HAP-1 (cell line): ENCODE data around the gene ZDHHC6.
"Not testable (repeated sequence)": the region's sequence is repeated elsewhere in the genome, so short reads cannot be mapped to it uniquely, and the experiment has no call there.

Experiments used
- DNase-seq, 2 experiments: peaks; one replicate each; pipeline ENCODE4 v3.0.0-alpha.2; 2016 to 2020; ENCODE audit warnings: low spot score in 2 of 2
- H3K27me3 ChIP-seq: fragments of 250-450 bp; sonication (Bioruptor Pico); 2 replicates; pipeline ENCODE4 v1.5.1; 2020; ENCODE audit warnings: low read depth, mild to moderate bottlenecking, moderate library complexity
- H3K36me3 ChIP-seq: fragments of 250-450 bp; sonication (Bioruptor Pico); replicated peaks from 2 replicates; pipeline ENCODE4 v1.5.1; 2020; ENCODE audit warnings: mild to moderate bottlenecking
- H3K4me1 ChIP-seq: fragments of 250-450 bp; sonication (Bioruptor Pico); 2 replicates; pipeline ENCODE4 v1.5.1; 2020; ENCODE audit warnings: mild to moderate bottlenecking
- H3K4me3 ChIP-seq: fragments of 250-450 bp; sonication (Bioruptor Pico); 2 replicates; pipeline ENCODE4 v1.5.1; 2020; ENCODE audit warnings: mild to moderate bottlenecking, moderate library complexity
- H3K9me3 ChIP-seq: fragments of 250-450 bp; sonication (Bioruptor Pico); 2 replicates; pipeline ENCODE4 v1.5.1; 2020; ENCODE audit warnings: mild to moderate bottlenecking, moderate library complexity
- in situ Hi-C: fragments of 300-500 bp; cut with MboI; formaldehyde crosslinking; loops from 3 replicates; pipeline ENCODE4 v1.14.3; 2020; ENCODE audit warnings: low sequenced_read_pairs, inconsistent platforms, mixed read lengths

Gene ZDHHC6

DNA sequence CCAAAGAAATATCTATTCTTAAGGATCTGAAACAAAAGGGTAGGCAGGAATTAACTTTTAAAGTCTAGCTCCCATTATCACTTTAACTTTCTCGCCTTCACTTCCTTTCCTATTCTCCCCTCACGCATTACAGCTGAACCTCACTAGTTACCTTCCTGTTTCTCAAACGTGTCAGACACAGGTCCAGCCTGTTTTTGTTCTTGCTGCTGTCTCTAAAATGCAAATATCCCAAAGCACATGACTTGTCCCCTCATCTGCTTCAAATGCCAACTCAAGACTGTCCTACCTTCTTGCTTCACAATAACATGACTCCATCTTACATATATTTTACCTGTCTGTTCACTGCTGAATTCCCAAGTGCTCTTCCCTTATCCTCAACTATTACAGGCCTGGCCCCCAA is 17.6 kb downstream of the ZDHHC6 start:
- H3K9me3 ChIP-seq = no peaks in the 10 kb centered on the region
- H3K36me3 ChIP-seq = peaks cover 34% of the 10 kb centered on the region
- H3K4me1 ChIP-seq = no peaks in the 10 kb centered on the region
- no peak for DNase-seq
- no peaks in the 10 kb centered on the region for H3K27me3 ChIP-seq
- H3K4me3 ChIP-seq = no peak overlapping the region
- in situ Hi-C loops = no loop called here

GRCh38 chr10:112426111-112426510 is 20.6 kb downstream of the ZDHHC6 start:
- DNase-seq = no peak
- Histone ChIP-seq H3K9me3 (no peaks in the 10 kb centered on the region), H3K4me3 (no peak overlapping the region), H3K27me3 (no peaks in the 10 kb centered on the region), H3K36me3 (peaks cover 12% of the 10 kb centered on the region), H3K4me1 (no peaks in the 10 kb centered on the region)
- in situ Hi-C loops = no loop called here

GRCh38 chr10:112424651-112425050 is 22.1 kb downstream of the ZDHHC6 start:
- no peaks in the 10 kb centered on the region for H3K4me1 ChIP-seq
- H3K36me3 ChIP-seq = peaks cover 6% of the 10 kb centered on the region; the same call in 1 of the 2 replicates
- H3K27me3 ChIP-seq = no peaks in the 10 kb centered on the region
- no peaks in the 10 kb centered on the region for H3K9me3 ChIP-seq
- in situ Hi-C loops = no loop called here
- no peak overlapping the region for H3K4me3 ChIP-seq
- no peak for DNase-seq

DNA sequence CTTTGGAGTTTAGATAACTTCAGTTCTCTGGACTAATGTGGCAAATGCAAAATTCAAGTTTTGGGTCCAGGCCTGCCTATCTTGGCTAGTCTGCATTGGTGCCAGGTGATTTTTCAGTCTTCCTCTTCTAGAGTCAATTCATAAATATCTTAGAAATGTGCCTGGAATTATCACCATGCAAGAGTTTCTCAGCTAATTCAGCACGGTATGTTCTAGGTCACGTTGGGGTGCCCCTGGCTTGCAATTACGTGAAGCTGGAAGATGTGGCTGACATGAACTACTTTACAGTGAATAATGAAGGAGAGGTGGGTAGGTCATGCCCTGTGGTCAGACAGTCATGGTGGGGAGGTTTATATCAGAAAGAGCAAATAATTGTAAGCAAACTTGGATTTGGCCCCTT is 25.0 kb downstream of the ZDHHC6 start:
- Histone ChIP-seq H3K36me3 (no peaks in the 10 kb centered on the region), H3K27me3 (no peaks in the 10 kb centered on the region), H3K4me1 (no peaks in the 10 kb centered on the region), H3K9me3 (no peaks in the 10 kb centered on the region), H3K4me3 (no peak overlapping the region)
- DNase-seq = no peak
- in situ Hi-C loops = no loop called here

- no peak for DNase-seq
- in situ Hi-C loops = no loop called here
- H3K27me3 ChIP-seq = 0 out of 2 replicates have a peak, but pooled peaks cover 3% of the 10 kb centered on the region
- no peaks in the 10 kb centered on the region for H3K4me1 ChIP-seq
- no peak overlapping the region for H3K4me3 ChIP-seq
- no peaks in the 10 kb centered on the region for H3K9me3 ChIP-seq
- H3K36me3 ChIP-seq = no peaks in the 10 kb centered on the region
Observed at GRCh38 chr10:112412696-112413095, 34.0 kb downstream of the ZDHHC6 start.

GRCh38 chr10:112409755-112410154 is 37.0 kb downstream of the ZDHHC6 start:
- no peaks in the 10 kb centered on the region for H3K4me1 ChIP-seq
- in situ Hi-C loops = no loop called here
- peaks cover 8% of the 10 kb centered on the region; the same call in 1 of the 2 replicates for H3K27me3 ChIP-seq
- H3K36me3 ChIP-seq = no peaks in the 10 kb centered on the region
- H3K9me3 ChIP-seq = no peaks in the 10 kb centered on the region
- DNase-seq = no peak
- no peak overlapping the region for H3K4me3 ChIP-seq

DNA sequence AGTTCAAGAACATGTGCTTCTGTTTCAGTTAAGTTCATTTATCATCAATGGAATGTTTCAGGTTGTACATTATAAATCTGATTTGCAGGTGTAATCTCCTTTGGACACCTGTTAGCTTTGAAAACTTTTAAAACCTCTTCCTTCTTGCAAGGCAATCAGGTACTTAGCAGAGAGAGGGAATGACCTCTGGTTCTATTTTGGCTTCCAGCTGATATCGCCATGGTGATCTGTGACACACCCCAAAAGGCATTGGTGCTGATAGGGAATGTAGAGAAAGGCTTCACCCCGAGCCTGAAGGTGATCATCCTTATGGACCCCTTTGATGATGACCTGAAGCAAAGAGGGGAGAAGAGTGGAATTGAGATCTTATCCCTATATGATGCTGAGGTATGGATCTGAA is 37.4 kb downstream of the ZDHHC6 start:
- in situ Hi-C loops = no loop called here
- H3K4me3 ChIP-seq = no peak overlapping the region
- no peak for DNase-seq
- peaks cover 8% of the 10 kb centered on the region; the same call in 1 of the 2 replicates for H3K27me3 ChIP-seq
- no peaks in the 10 kb centered on the region for H3K36me3 ChIP-seq
- no peaks in the 10 kb centered on the region for H3K4me1 ChIP-seq
- H3K9me3 ChIP-seq = no peaks in the 10 kb centered on the region

DNA sequence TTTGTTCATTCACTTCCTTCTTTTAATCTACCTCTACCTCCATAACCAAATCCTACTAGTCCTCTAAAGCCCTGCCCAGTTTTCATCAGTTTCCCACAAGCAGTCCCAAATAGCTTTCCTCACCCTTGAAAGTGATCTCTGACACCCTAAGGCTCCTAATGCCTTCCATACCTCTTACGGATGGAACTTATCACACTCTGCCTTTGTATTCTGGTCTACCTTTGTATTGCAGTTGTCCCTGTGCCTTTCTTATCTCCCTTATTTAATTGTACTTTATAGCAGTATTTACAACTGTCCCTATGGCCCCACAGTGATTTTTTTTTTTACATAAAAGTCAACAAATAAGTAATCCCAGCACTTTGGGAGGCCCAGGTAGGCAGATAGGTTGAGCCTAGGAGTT is 39.0 kb downstream of the ZDHHC6 start:
- in situ Hi-C loops = no loop called here
- H3K4me3 ChIP-seq = no peak overlapping the region
- peaks cover 8% of the 10 kb centered on the region; the same call in 1 of the 2 replicates for H3K27me3 ChIP-seq
- no peaks in the 10 kb centered on the region for H3K36me3 ChIP-seq
- H3K9me3 ChIP-seq = no peaks in the 10 kb centered on the region
- no peak for DNase-seq
- no peaks in the 10 kb centered on the region for H3K4me1 ChIP-seq

- in situ Hi-C loops, H3K36me3 ChIP-seq, H3K27me3 ChIP-seq, DNase-seq, H3K9me3 ChIP-seq, H3K4me1 ChIP-seq, H3K4me3 ChIP-seq: not testable (repeated sequence)
Observed at GRCh38 chr10:112406806-112407205, 39.9 kb downstream of the ZDHHC6 start.

GRCh38 chr10:112404617-112405016 is 42.1 kb downstream of the ZDHHC6 start:
- Histone ChIP-seq H3K36me3 (no peaks in the 10 kb centered on the region), H3K4me1 (no peaks in the 10 kb centered on the region), H3K27me3 (peaks cover 8% of the 10 kb centered on the region; the same call in 1 of the 2 replicates), H3K4me3 (no peak overlapping the region), H3K9me3 (no peaks in the 10 kb centered on the region)
- in situ Hi-C loops = no loop called here
- no peak for DNase-seq

DNA sequence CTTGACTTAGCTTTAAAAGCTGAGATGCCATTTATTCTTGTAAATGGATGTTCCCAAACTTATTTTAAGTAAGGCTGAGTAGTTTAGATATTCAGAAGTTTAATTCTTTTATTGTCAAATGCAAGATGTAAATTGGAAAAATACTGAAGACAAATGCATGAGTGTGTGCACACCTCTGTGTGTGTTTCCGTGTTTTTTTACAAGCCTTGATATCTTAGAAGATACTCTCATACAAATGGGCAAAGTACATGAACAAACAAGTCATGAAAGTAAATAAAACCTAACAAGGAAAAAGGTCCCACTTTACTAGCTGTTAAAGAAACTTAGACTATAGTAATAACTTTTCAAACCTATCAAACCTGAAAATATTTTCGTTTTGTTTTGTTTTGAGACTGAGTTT is 43.8 kb downstream of the ZDHHC6 start:
- in situ Hi-C loops = no loop called here
- no peak overlapping the region for H3K4me3 ChIP-seq
- no peaks in the 10 kb centered on the region for H3K36me3 ChIP-seq
- H3K9me3 ChIP-seq = no peaks in the 10 kb centered on the region
- DNase-seq = no peak
- H3K4me1 ChIP-seq = no peaks in the 10 kb centered on the region
- peaks cover 5% of the 10 kb centered on the region; the same call in 1 of the 2 replicates for H3K27me3 ChIP-seq

DNA sequence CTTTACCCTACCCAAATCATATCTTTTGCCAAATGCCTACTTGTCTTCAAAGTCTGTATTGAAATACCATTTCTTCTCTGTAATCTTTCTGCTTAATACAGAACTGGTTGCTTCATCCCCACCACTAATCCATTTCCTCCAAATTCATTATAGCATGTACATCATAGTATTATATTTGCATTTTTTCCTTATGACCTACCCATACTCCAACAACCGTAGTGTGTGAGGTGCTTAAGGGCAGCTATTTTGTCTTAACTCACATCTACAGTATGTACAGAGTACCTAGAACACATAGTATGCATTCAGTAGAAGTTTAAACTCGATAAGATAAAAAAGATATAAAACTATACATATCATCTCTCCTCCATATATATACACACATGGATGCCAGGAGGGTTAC is 49.1 kb downstream of the ZDHHC6 start:
- no peak overlapping the region for H3K4me3 ChIP-seq
- no peaks in the 10 kb centered on the region for H3K36me3 ChIP-seq
- in situ Hi-C loops = no loop called here
- H3K9me3 ChIP-seq = no peaks in the 10 kb centered on the region
- no peaks in the 10 kb centered on the region for H3K4me1 ChIP-seq
- no peak for DNase-seq
- peaks cover 11% of the 10 kb centered on the region for H3K27me3 ChIP-seq

DNA sequence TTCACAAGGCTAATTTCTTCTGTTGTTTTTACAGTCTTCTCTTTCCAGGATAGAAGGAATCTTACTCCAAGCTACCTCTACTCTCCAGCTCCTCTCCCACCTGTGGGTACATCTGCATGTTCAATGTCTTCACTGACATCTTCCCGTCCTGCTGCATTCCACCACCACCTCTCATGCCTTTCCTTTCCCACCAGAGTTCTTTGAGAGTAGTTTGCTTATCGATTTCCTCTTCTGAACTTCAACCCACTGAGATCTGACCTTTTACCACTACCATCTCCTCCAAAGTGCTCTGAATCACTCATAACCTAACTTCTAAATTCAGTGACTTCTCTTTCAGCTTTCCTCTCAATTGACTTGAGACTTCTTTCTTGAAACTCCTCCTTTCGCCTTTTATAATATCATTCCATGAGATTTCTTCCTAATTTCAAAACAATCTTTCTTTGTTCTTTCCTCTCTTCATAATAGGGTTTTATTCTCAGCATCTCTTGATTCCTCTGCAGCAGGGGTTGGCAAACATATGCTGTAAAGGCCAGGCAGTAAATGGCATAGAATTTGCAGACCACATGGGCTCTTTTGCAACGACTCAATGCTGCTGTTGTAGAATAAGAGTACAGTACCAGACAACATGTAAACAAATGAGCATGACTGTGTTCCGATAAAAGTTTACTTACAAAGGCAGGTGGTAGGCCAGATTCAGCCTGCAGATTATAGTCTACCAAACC is 50.7 kb downstream of the ZDHHC6 start:
- DNase-seq = no peak
- in situ Hi-C loops = no loop called here
- no peak overlapping the region for H3K4me3 ChIP-seq
- H3K36me3 ChIP-seq = no peaks in the 10 kb centered on the region
- peaks cover 11% of the 10 kb centered on the region for H3K27me3 ChIP-seq
- H3K4me1 ChIP-seq = no peaks in the 10 kb centered on the region
- H3K9me3 ChIP-seq = no peaks in the 10 kb centered on the region

DNA sequence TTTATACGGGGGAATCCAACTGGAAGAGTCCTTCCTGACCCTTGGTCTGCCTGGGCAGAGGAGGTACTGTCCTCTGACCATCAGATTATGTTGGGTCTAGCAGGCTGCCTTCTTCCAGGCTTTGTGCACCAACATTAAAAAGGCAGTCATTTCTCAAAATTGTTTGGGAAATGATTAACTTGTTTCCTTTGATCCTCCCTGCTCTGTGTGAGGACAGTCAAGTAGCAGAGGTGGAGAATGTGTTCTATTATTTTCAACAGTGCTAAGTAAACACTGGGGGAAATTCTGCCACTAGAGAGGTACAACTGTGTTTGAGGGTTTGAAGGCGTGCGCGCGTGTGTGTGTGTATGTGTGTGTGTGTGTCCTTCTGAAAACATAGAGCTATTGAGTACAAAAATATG is 52.2 kb downstream of the ZDHHC6 start:
- no peaks in the 10 kb centered on the region for H3K9me3 ChIP-seq
- H3K4me3 ChIP-seq = no peak overlapping the region
- no peaks in the 10 kb centered on the region for H3K4me1 ChIP-seq
- DNase-seq = no peak
- in situ Hi-C loops = no loop called here
- no peaks in the 10 kb centered on the region for H3K36me3 ChIP-seq
- H3K27me3 ChIP-seq = peaks cover 11% of the 10 kb centered on the region

- Histone ChIP-seq H3K9me3 (no peaks in the 10 kb centered on the region), H3K36me3 (no peaks in the 10 kb centered on the region), H3K27me3 (peaks cover 11% of the 10 kb centered on the region), H3K4me1 (no peaks in the 10 kb centered on the region), H3K4me3 (no peak overlapping the region)
- in situ Hi-C loops = no loop called here
- no peak for DNase-seq
Observed at GRCh38 chr10:112393827-112394226, 52.9 kb downstream of the ZDHHC6 start.
